ENCODE measurements around the gene SETX. TPM values are rescaled to one million over a fixed set of nuclear protein-coding genes. Genes with fewer than 3 reads are reported as not detected.

SETX gene
- total and polyA plus RNA-seq, 10 of the 15 experiments (the other 5 are each of a cell fraction or from before 2014, with no cell fraction given) = 15.8 to 75.7 (median 37.0) TPM

- TF ChIP-seq RCOR1 (conservative IDR thresholded peaks at IDR 0.05; ENCODE audit: low read depth, low read length) (0 out of 2 replicates have a peak, but pooled peaks have one; percentile 53), SIN3A (IDR thresholded peaks at IDR 0.05; ENCODE audit: low read depth, low read length) (peak; percentile 40; the same call in 1 of the 2 replicates), HDGF (IDR thresholded peaks at IDR 0.05) (no peak), SKIL (IDR thresholded peaks at IDR 0.05; ENCODE audit: low read depth, poor library complexity, severe bottlenecking) (no peak), SPI1 (IDR thresholded peaks at IDR 0.05; ENCODE audit: borderline replicate concordance, insufficient read depth, low read depth, low read length) (peak; percentile 56; the same call in 1 of the 2 replicates), E2F4 (IDR thresholded peaks at IDR 0.05; ENCODE audit: low read depth, low read length) (no peak), NFIC (IDR thresholded peaks at IDR 0.05; ENCODE audit: low read depth, low read length) (no peak), STAT3 (IDR thresholded peaks at IDR 0.05; ENCODE audit: low read depth, low read length) (no peak), SMAD5 (IDR thresholded peaks at IDR 0.05; ENCODE audit: low read depth) (no peak; the same call in 1 of the 2 replicates), CEBPB (IDR thresholded peaks at IDR 0.05; ENCODE audit: borderline replicate concordance in 1 of 2, low read depth in 2 of 2, low read length in 2 of 2) (no peak), LARP7 (IDR thresholded peaks at IDR 0.05) (peak; percentile 90), NR2C1 (IDR thresholded peaks at IDR 0.05) (peak; percentile 84)
Measured at GRCh38 chr9:132354637-132355355, at the start of gene SETX (continued).

All from GM12878 (cell line).